ENCODE data around the gene HK2. TPM values are rescaled to one million over a fixed set of nuclear protein-coding genes. Genes with fewer than 3 reads are reported as not detected.

HK2 gene
- total RNA-seq, 1 experiment from 2014 or later = 39.2 TPM

DNA sequence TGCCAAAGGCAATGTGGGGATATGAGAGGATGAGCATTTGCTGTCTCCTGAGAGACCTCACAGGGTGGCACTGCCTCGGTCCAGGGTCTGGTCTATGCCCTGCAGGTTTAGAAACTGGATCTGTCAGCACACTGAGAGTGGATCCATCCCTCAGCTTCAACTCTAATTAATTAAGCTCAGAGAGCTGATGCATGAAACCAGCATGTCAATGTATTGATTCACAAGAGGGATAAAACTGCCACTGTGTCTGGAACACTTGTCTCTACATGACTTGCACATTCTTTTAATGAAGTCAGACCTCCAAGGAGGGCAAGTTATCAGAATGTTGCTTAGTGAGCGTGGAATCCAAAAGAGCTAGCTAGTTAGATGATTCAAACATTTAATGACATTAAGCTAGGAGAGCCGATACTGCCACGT lies 102.1 kb downstream of the HK2 start:
- in situ Hi-C loops (cut with HindIII; ENCODE audit: low pct_unique_long_range_greater_than_20kb, low sequenced_read_pairs) = no loop called here
- DNase-seq (ENCODE audit: low read depth, low spot score) = no peak

- no peak for DNase-seq (ENCODE audit: low read depth, low spot score)
- in situ Hi-C loops (cut with HindIII; ENCODE audit: low pct_unique_long_range_greater_than_20kb, low sequenced_read_pairs) = no loop called here
Observed at GRCh38 chr2:74937221-74937880, 103.4 kb downstream of the HK2 start.

GRCh38 chr2:74938264-74938663 lies 104.3 kb downstream of the HK2 start:
- in situ Hi-C loops (cut with HindIII; ENCODE audit: low pct_unique_long_range_greater_than_20kb, low sequenced_read_pairs) = no loop called here
- no peak for DNase-seq (ENCODE audit: low read depth, low spot score)

- no peak for DNase-seq (ENCODE audit: low read depth, low spot score)
- in situ Hi-C loops (cut with HindIII; ENCODE audit: low pct_unique_long_range_greater_than_20kb, low sequenced_read_pairs) = no loop called here
Observed at GRCh38 chr2:74939919-74940812, 106.2 kb downstream of the HK2 start.

GRCh38 chr2:74941284-74941683 lies 107.4 kb downstream of the HK2 start:
- no peak for DNase-seq (ENCODE audit: low read depth, low spot score)
- in situ Hi-C loops (cut with HindIII; ENCODE audit: low pct_unique_long_range_greater_than_20kb, low sequenced_read_pairs) = no loop called here

DNA sequence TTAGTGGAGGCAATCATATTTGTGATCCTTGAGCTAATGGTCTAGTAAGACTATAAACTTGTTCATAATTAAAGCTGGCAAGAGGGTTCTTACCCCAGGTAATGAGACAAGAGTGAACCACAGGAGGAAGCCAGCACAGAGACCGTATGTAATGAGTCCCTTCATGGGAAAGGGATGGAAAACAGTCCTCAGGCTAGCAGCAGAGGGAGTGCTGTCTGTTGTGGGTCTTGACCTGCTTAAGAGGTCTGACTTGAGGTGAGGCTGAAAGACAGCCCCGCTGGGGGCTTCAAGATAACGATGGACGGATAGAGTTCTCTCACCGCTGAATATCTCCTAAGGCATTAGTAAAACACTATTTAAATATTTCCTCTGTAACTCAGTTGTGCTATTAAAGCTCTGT lies 108.3 kb downstream of the HK2 start:
- in situ Hi-C loops (cut with HindIII; ENCODE audit: low pct_unique_long_range_greater_than_20kb, low sequenced_read_pairs) = no loop called here
- DNase-seq (ENCODE audit: low read depth, low spot score) = no peak

Other genes with a start within 250 kb of the HK2 start
- gene M1AP, start 185.8 kb upstream of the HK2 start, total RNA-seq (2014; rRNA removed; shearing (Covaris generic)) = 0.08 and 0.21 TPM in 2 replicates
- gene SEMA4F, start 179.9 kb upstream of the HK2 start, total RNA-seq (2014; rRNA removed; shearing (Covaris generic)) = 15.1 and 16.3 TPM in 2 replicates
- gene POLE4, start 124.5 kb downstream of the HK2 start, total RNA-seq (2014; rRNA removed; shearing (Covaris generic)) = 77.4 and 116 TPM in 2 replicates